Femur (tissue), 1 donor: ENCODE measurements around the gene SQSTM1.

Experiments
- DNase-seq: peaks from one replicate; pipeline ENCODE4 v3.0.0-alpha.2; 2017

The SQSTM1 gene

DNA sequence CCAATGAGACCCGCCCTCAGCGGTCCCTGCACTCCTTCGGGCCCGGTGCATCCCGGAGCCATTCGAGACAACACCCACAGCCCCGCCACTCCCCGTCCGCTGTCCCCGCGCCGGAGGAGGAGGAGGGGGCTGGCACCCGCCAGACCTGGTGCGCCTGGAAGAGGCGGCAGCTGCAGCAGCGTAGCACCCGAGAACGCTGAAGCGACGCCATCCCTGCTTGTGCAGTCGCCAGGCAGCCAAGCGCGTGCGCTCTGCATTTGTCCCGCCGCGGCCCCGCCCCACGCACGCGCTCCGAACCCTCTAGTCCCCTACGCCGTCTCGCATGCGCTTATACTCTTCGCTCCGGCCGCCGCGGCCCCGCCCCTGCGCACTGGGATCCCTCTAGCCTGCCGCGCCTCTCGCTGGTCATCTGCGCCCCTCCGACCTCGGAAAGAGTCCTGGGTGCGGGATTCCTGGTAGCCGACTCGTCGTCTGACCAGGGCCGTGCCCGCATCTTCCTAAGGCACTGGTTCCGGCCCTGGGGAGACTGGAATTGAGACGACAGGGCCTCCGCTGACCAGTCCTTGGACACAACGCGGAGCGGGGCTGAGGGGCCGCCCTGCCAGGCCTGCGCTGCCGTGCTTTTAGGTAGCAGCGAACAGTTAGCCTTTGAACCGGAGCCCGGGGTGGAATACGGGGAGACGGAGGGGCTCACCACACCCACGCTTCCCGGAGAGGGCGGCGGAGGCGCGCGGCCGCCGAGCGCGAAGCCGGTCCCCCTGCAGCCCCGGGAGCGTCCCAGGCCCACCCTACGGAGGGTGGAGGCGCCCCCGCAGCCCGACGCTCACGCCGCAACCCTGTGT lies 38.1 kb downstream of the SQSTM1 start, which contains the start of gene MRNIP:
MRNIP (minus strand) TSS at position 232 of the 842 bp plus-strand sequence; CDS start at position 211, 21 bp downstream.
- DNase-seq, result peak; percentile 97

DNA sequence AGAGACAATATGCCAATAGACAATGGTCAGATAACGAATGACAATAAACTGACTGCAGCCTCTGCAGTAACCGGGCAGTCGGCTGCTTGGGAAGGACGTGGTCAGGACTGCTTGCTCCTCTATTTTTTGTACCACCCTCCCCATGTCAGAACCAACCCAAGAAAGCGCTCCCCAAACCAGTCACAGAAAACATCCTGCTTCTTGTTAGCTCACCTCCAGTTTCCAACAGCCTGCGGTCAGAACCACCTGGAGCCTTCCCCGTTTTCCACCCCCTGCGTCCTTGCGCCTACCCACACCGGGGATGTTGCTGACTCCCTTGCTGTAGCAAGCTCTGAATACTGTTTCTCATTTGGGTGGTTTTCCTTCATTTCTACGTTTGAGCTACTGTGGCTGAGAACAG lies 39.6 kb downstream of the SQSTM1 start:
- DNase-seq, result no peak

DNA sequence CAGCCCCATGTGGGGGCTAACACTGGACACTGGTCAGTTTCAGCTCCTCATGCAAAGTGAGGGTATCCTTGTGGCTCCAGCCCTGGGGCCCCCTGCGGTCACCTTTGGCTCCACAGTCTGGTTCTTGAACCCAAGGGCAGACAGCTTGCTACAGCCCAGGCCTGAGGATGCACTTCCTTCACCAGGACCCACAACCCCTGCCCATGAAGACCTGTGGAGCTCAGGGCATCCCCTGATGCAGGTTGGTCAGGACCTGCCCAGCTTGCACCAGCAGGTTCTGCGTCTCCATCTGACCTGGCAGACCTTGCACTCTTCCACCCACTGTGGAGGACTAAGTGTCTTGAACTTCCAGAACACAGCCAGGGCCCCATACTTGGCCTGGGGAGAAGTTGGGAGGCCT lies 41.6 kb downstream of the SQSTM1 start:
- no peak for DNase-seq

DNA sequence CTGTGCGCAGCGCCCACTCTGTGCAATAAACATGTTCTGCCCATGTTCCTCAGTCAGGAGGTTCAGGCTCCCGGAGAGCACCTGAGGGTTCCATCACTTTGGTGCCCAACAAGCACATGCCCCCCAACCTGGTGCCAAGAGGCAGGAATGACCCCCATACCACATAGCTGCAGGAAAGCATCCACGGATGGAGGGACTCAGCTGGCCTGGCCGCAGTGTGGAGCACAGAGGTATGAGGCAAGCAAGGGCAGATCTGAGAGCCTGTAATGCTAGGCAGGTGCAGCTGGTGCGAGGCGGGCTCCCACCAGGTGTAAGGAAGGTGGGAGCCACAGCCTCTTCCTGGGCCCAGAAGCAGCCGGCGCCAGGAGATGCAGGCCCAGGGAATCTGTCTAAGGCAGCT lies 42.2 kb downstream of the SQSTM1 start:
- DNase-seq, result no peak

DNA sequence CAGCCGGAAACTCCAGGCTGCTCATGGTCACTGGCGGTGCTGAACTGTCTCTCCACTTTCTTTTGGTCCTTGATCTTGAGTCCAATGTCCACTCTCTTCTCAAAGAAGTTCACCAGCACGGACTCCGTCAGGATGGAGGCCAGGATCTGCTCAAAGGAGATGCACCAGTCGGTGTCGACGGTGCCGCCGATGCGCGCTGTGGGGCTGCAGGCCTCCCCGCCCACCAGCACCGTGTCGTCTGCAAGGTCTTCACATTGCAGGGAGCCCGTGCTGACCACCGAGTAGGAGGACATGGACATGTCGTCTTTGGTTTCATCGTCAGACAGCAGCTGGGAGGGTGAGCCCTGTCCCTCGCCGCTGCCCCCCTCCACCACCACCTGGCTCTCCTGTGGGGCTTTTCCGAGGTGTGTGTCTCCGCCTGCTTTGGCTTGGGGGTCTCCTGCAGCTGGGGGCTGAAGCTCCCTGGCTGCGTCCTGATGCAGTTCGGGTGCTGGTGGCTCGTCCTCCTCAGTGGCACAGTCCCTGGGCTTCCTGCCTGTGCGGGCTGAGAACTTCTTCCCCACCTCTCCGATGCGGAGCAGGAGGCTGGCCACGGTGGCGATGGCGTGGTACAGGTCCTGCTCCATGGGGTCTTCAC lies 42.9 kb downstream of the SQSTM1 start:
- no peak for DNase-seq

DNA sequence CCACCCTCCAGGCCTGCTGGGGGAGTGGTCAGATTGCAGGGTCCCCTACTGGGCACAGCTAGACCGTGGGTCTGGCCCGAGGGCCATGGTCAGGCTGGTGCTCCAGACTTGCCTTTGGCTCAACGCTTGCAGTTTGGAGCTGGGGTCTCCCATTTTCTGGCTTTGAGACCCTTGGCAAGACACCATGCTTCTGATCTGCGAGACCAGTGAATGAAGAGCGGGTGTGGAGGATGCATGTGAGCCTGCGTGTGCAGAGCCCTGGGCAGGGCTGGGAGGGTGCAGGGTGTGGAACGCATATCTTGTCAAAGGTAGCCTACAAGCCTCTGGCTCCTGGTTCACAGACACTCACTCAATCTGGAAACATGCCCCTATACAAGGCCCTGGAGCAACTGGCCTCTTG lies 44.0 kb downstream of the SQSTM1 start:
- no peak for DNase-seq

DNA sequence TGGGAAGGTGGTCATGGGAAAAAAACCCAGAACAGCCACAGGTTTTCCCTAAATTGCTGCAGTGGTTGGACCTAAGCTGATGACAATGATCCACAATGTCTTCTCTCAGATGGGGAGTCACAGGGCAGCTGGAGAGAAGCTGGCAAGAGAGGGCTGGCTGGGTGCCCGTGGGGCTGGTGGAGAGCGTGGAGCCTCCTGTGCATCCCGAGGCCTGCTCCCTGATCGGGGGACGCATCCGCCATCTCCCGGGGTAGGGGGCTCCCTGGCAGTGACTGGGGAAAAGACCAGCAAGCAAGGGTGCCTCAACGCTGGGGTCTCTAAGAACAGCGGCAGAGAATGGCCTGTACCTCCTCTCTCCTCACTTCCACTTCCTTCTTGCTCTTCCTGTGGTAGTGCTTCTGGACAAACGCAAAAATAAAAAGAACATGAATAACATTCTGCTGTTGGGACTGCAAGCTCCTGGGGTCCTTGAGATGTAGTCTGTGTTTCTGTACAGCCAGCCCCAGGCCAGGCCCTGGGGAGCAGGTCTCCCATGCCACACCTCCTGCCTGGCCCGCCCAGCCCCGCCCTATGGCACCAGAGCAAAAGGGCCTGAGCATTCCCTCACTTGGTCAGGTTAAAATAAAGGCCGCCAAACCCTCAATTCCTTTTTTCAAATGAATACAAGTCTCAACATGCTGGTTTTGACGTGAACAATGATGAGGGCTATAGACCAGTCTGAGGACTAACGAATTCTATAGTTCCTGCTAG lies 45.0 kb downstream of the SQSTM1 start:
- DNase-seq, result no peak

DNA sequence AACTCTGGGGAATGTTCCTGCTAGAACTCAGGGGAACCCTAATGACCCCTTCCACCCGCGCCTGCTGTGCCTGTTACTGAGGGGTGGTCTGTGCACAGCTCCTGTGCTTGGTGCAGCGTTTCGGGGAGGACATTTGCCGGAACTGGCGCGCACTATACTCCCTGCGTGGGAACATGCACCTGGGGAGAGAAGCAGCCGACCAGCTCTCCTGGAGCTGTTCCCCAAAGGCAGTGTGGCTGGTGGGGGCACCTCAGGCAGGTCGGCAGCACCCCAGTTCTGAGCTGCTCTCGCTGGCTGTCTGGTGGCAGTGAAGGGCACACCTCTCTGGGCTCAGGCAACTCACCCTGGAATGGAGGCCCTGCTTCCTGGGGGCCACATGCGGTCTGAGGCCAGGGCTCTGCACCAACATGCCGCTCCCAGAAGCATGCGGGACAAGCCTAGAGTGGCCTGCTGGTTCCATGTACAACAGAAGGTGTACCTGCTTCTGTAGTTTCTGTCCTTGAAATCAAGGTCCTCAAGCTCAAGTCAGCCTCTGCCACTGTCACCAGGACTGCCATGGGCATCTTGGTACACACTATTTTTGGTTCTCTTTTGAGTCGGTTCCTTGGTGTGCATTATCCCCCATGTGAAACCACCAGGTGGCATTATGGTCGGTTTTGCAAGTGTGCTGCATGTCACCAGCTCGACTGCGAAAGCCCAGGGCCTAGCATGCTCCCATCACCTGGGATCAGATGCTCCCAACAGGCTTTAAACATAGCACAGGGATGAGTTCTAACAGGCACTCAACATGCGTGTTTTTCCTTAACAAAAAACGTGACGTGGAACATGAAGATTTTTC lies 45.8 kb downstream of the SQSTM1 start:
- DNase-seq, result no peak

DNA sequence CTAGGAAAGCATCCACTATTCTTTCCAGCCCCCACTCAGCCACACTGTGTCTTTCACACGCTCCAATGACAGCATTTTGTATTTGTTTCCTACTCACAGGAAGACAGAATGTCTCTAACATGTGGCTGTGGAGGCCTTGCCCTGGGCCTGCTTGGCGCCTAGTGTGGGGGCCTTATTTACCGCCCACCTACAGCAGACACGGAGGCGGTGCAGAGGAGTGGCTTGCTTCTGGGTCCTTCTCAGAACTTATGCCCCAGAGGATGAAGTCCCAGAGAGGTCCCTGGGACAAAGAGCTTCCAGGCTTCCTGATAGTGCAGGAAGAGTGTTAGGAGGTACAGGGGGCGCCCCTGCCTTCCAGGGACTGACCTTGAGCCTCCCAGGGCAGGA lies 46.4 kb downstream of the SQSTM1 start:
- no peak for DNase-seq

DNA sequence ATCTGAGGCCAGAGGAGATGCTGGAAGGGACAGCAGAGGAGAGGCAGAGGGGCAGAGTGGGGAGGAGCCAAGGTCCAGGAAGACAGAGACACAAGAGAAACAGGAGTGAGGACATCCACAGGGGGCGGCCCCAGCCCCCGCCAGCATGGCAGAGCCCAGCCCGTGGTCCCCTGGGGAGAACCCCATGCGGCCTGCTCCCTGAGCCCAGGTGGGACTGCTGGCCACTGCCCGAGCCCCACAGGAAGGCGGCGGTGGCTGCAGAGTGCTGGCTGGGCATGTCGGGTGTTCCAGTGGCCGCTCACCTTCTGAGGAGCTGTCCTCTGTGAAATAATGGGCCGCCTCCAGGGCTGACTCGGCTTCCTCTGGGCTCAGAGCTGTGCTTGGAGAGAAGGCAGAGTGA lies 46.8 kb downstream of the SQSTM1 start:
- DNase-seq, result no peak

DNA sequence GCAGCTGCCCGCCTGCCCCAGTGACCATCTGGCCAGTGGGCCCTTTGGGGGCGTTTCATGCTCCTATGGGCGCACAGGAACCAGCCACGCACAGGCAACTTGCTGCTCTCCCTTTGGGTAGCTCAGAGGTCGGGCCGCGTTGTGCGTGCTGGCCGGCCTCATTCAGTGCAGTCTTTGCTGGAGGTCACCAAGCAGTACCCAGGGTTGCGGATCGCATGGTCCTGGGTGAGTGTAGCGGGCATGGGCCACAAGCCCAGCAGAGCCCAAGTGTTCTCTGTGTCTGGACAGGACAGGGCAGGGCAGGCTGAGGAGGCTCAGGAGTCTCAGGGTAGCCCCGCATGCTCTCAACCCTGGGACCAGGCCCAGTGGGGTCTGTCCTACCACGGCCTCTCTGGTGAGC lies 47.8 kb downstream of the SQSTM1 start:
- no peak for DNase-seq

DNA sequence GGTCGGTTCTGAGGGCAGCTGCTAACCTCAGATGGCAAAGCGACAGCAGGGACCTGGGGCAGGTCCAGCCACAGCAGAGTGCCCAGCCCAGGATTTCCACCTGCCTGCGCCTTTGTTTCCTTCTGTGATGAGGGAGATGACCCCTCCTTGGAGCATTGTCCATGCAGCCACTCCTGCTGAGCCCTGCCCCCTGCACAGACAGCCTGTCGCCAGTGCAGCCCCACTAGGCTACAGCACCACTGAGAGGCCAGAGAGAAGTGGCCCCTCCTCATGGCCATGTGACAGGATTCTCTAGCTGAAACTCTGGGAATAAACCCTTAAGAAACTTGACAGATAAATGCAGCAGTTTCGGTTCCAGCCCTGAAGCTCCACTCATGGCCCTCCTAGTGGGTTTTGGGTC lies 48.4 kb downstream of the SQSTM1 start:
- DNase-seq, result peak; percentile 18

DNA sequence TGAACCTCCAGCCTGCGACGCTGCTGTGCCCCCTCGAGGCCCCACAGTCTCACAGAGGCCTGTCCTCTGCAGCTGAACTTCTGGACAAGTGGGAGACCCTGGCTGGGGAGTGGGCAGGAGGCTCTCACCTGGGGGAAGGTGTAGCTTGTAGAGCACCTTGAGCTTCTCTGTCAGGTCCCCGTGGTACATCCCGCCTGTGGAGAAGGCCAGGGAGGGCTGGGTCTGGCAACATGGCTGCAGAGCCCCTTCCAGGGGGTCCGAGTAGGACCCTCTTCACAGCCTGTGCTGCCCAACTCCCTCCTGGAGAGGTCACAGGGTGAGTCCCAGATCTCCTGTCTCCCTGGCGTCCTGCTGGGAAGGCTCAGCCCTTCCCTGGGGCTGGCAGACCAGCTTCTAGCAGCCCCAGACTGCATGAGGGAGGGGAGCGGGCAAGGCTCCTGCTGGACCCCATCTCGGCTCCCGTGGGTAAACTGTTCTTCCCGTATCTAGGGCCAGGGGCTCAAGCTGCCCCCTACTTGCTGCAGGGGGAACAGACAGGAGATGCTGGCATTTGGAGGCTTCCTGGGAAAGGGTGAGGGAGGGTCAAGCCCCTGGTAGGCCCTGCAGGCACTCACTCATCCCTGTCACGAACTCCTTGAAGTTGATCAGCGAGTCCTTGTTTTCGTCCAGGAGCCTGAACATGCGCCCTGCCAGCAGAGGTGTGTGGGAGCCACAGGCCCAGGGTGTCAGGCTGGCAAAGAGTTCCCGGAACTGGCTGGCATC lies 49.1 kb downstream of the SQSTM1 start:
- DNase-seq, result peak; percentile 14

DNA sequence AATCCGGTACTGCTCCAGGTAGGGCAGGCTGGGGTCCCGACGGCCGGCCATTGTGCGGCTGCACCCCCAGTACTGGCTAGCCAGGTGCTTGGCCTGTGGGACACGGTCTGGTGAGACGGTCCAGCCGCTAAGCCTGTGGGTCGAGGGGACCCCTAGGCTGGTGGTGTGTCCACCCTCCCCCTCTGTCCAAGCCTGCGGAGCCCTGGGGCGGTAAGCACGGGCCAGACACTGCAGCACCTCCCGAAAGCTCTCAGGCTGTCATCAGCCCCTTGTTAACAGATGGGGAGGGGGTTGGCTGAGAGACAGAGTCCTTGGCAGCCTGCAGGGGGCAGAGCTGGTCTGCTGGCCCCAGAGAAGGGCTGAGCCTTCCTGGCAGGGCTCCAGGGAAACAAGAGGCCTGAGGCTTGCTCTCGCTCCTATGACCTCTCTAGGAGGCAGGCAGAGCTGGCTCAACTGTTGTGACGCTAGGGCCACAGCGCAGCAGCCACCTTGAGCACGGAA lies 49.7 kb downstream of the SQSTM1 start:
- DNase-seq, result peak; percentile 41

DNA sequence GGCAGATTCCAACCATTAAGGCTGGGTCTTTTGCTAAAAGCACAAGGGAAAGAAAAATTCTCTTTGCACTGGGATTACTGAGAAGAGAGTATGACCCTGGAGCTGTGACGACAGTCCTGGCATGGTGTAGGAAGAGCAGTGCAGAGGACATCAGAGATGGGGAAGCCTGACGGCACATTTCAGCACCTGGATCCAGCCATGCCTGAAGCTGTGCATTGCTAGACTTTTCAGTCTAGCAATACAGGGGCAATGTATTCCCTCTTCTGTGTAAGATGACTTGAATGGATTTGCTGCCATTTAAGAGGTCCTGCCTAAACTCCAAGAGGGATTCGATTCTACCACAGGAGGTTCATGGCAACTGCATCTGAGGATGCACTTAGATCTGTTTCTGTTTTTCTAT lies 50.2 kb downstream of the SQSTM1 start:
- no peak for DNase-seq

DNA sequence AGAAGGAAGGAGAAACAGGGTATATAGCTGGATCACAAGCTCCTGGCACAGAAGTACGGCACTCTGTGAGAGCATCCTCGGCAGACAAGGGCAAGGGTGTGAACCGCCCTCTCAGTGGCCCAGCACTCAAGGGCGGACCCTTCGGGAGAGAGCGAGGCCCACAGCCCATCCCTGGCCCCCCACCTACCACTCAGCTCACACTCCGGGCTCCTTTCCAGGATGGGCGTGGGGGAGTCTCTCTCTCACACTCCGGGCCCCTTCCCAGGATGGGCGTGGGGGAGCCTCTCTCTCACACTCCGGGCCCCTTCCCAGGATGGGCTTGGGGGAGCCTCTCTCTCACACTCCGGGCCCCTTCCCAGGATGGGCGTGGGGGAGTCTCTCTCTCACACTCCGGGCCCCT lies 50.8 kb downstream of the SQSTM1 start:
- DNase-seq, result peak; percentile 70

DNA sequence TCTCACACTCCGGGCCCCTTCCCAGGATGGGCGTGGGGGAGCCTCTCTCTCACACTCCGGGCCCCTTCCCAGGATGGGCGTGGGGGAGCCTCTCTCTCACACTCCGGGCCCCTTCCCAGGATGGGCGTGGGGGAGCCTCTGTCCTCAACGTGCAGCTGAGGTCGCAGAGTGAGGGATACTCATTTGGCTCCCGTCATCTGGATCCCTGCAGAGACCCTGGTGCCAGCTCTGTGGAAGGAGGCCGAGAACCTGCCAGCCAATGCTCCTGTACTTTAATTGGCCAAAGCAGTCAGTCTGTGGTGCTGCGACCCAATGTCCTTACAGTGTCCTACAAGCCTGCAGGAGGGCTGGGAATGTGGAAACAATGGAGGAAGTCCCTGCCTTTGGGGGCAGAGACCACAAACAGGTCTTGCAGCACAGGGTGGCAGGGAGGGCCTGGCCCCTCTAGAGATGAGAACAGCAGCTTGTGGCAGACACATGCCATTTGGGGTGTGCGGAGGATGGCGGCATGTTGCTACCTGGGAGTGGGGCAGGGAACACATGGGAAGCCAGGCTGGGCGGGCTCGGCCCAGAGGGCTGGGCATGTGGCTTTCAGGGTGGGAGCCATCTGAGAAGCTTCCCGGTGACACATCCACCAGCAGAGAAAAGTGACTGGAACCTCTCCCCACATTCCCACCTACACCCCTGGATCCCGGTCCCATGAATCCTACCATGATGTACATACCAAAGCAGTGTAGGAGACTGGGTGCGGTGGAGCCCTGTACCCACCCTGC lies 51.5 kb downstream of the SQSTM1 start:
- DNase-seq, result peak; percentile 25

DNA sequence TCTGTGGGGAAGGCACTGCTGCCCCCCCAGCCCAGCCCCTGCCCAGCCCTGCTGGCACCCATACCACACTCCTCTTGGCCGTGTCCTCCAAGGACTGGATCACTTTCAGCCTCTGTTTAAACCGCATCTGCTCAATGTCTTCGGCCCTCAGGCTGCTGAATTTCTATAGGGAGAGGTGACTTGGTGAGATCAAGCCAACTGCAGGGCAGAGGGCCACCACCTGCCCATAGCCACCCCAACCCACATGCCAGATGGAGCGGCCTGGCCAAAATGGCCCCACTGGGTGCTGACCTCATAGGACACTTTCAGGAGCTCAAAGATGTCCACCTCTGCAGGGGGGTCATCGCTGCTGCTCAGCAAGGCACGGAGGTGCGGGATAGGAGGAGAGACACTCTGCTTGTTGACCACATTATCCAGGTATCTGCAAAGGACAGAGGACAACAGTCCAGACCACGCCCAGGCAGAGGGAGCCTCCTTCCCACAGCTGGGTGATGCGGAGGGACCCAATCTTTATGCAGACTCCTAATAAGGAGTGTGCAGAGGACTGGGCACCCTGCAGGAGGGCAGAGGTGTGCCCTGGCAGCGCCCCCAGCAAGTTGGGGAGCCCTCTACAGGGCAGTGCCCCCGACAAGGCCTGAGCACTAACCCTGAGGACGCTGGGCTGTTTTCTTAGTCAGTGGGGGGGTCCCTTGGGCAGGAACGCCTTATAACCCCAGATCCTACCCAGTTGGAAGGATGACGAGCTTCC lies 52.3 kb downstream of the SQSTM1 start:
- peak; percentile 12 for DNase-seq

DNA sequence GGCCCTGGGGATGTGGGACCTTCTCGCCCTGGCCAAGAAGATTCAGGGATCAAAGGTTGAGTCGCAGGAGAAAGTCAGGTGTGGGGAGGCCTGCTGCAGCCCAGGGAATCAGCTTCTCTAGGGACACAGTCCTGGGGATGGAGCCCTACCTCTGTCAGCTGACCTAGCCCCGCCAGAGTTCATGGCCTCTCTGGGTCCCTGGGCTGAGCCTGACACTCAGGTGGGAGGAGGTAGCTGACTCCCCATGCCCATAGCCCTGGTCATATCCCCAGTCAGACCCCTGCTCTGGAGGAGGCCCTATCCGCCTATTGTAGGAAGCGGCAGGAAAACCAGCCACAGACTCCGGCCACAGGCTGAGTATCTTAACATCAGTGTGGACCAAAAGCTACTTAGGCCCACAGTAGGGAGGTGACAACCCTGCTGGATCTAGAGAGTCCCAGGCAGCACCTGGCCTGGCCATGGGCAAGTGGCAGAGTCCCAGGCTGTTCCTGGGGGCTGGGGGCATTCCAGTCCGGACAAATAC lies 52.9 kb downstream of the SQSTM1 start:
- DNase-seq, result peak; percentile 11

DNA sequence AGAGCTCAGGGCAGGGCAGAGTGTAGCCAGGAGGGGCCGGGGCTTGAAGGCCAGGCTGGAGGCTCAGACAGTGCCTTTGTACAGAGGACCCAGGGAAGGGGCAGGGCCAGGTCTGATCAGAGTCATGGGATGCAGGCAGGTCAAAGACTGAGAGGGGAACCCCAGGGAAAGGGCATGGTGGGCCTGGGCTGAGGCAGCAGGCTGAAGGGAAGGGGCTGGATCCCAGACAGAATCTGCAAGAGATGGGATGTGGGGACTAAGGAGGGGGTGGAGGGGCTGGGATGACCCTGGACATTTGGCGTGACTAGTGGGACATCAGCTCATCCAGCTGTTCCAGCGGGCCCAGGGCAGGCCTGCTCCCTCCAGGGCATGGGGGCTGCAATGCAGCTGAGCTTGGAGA lies 53.4 kb downstream of the SQSTM1 start:
- peak; percentile 11 for DNase-seq
